Measurements from ENCODE around the gene PPID.

GRCh38 chr4:158721680-158722079 is 1.5 kb downstream of the PPID start:
- TF ChIP-seq CTCF (IDR thresholded peaks at IDR 0.05) (no peak), POLR2A (IDR thresholded peaks at IDR 0.05) (no peak)

Measured in lower leg skin (tissue), 3 donors.